K562 (cell line): ENCODE measurements around the gene C5orf24. TPM values are rescaled to one million over a fixed set of nuclear protein-coding genes. Genes with fewer than 3 reads are reported as not detected.

Source experiments
- BRD4 ChIP-seq: fragments of 200-600 bp; sonication (generic); IDR thresholded peaks from 2 replicates; pipeline ENCODE4 v1.6.1; 2017; ENCODE audit warnings: inconsistent platforms
- CBX5 ChIP-seq: IDR thresholded peaks from 2 replicates; pipeline ENCODE4 v1.6.1; 2014; ENCODE audit warnings: low read depth, borderline replicate concordance
- CSDE1 ChIP-seq, 2 experiments: fragments of 450-650 bp; IDR thresholded peaks; 2 replicates each; pipeline ENCODE4 v1.6.1; 2016; ENCODE audit warnings: mild to moderate bottlenecking in 1 of 2
- CTBP1 ChIP-seq: fragments of 450-650 bp; IDR thresholded peaks from 2 replicates; pipeline ENCODE4 v1.6.1; 2016; ENCODE audit warnings: borderline replicate concordance
- ELF4 ChIP-seq: fragments of 450-650 bp; formaldehyde crosslinking; IDR thresholded peaks from 2 replicates; pipeline ENCODE4 v1.4.0; 2022; ENCODE audit warnings: missing genetic modification characterization
- GABPB2 ChIP-seq: fragments of 250-450 bp; sonication (Bioruptor Pico); conservative IDR thresholded peaks from 2 replicates; pipeline ENCODE4 v1.5.1; 2021; ENCODE audit warnings: mild to moderate bottlenecking
- GTF2B ChIP-seq: IDR thresholded peaks from 2 replicates; pipeline ENCODE4 v1.6.1; 2011; ENCODE audit not compliant: insufficient read length; ENCODE audit errors: extremely low read depth
- HSF4 ChIP-seq: fragments of 250-450 bp; sonication (Bioruptor Pico); IDR thresholded peaks from 2 replicates; pipeline ENCODE4 v2.1.2; 2022; ENCODE audit warnings: mild to moderate bottlenecking, moderate library complexity, borderline replicate concordance
- JUN ChIP-seq, 2 experiments: sonication (generic) in 1 of 2; formaldehyde crosslinking in 1 of 2; IDR thresholded peaks; 2 replicates each; pipeline versions ENCODE4 v1.6.1 to v1.8.0; 2012 to 2022; ENCODE audit warnings: borderline replicate concordance in 2 of 2, mild to moderate bottlenecking in 2 of 2, improper control_type of control experiment in 1 of 2, low read depth in 1 of 2, low read length in 1 of 2, missing genetic modification reagents in 1 of 2
- KDM1A ChIP-seq, 2 experiments: fragments of 450-650 bp; IDR thresholded peaks; 2 replicates each; pipeline ENCODE4 v1.6.1; 2016; ENCODE audit warnings: mild to moderate bottlenecking in 2 of 2
- MCM2 ChIP-seq: fragments of 450-650 bp; IDR thresholded peaks from 2 replicates; pipeline ENCODE4 v1.6.1; 2017; ENCODE audit warnings: low read depth, mild to moderate bottlenecking
- NFIC ChIP-seq: fragments of 450-650 bp; IDR thresholded peaks from 2 replicates; pipeline ENCODE4 v1.6.1; 2017; ENCODE audit warnings: mild to moderate bottlenecking, inconsistent platforms
- PCBP1 ChIP-seq: fragments of 200-400 bp; formaldehyde crosslinking; IDR thresholded peaks from 2 replicates; pipeline ENCODE4 v1.6.1; 2018; ENCODE audit warnings: mild to moderate bottlenecking, low read depth, low read length; ENCODE audit not compliant: poor library complexity, severe bottlenecking
- SIN3B ChIP-seq: fragments of 450-650 bp; IDR thresholded peaks from 2 replicates; pipeline ENCODE4 v1.6.1; 2017; ENCODE audit warnings: low read depth, mild to moderate bottlenecking, moderate library complexity
- SIX5 ChIP-seq, 2 experiments: IDR thresholded peaks; 2 replicates each; pipeline ENCODE4 v1.6.1; 2011; ENCODE audit warnings: low read length in 2 of 2, borderline replicate concordance in 1 of 2, low read depth in 1 of 2, mild to moderate bottlenecking in 1 of 2, moderate library complexity in 1 of 2; ENCODE audit not compliant: insufficient read depth in 1 of 2
- SREBF1 ChIP-seq: fragments of 150-350 bp; IDR thresholded peaks from 2 replicates; pipeline ENCODE4 v1.6.1; 2014; ENCODE audit warnings: antibody characterized with exemption, low read depth, low read length, borderline replicate concordance
- STAT5A ChIP-seq: IDR thresholded peaks from 2 replicates; pipeline ENCODE4 v1.6.1; 2012; ENCODE audit warnings: low read length, inconsistent platforms, borderline replicate concordance
- THRA ChIP-seq: fragments of 450-650 bp; IDR thresholded peaks from 2 replicates; pipeline ENCODE4 v1.6.1; 2017; ENCODE audit warnings: mild to moderate bottlenecking, moderate library complexity
- USF1 ChIP-seq: sonication (generic); formaldehyde crosslinking; IDR thresholded peaks from 2 replicates; pipeline ENCODE4 v1.9.0; 2022; ENCODE audit warnings: mild to moderate bottlenecking, missing genetic modification reagents
- XRCC5 ChIP-seq: fragments of 200-400 bp; formaldehyde crosslinking; IDR thresholded peaks from 2 replicates; pipeline ENCODE4 v1.6.1; 2017; ENCODE audit warnings: low read depth, mild to moderate bottlenecking, low read length
- YY1 ChIP-seq, 3 experiments: IDR thresholded peaks; 2 replicates each; pipeline ENCODE4 v1.6.1; 2011; ENCODE audit warnings: low read length in 2 of 3, mild to moderate bottlenecking in 2 of 3, moderate library complexity in 2 of 3, borderline replicate concordance in 1 of 3, control low read depth in 1 of 3, low read depth in 1 of 3; ENCODE audit not compliant: insufficient read depth in 3 of 3, insufficient replicate concordance in 2 of 3, control insufficient read depth in 1 of 3, insufficient read length in 1 of 3; ENCODE audit errors: extremely low read depth in 1 of 3
- ZKSCAN1 ChIP-seq: fragments of 150-350 bp; IDR thresholded peaks from 2 replicates; pipeline ENCODE4 v1.6.1; 2016; ENCODE audit warnings: low read depth, low read length
- ZNF174 ChIP-seq: fragments of 250-450 bp; sonication (Bioruptor Pico); IDR thresholded peaks from 2 replicates; pipeline ENCODE4 v1.4.0; 2020; ENCODE audit warnings: mild to moderate bottlenecking
- ZNF224 ChIP-seq: sonication (generic); formaldehyde crosslinking; IDR thresholded peaks from 2 replicates; pipeline ENCODE4 v1.8.0; 2022; ENCODE audit warnings: mild to moderate bottlenecking, missing genetic modification reagents
- ZNF444 ChIP-seq: fragments of 250-450 bp; sonication (Bioruptor Pico); IDR thresholded peaks from 2 replicates; pipeline ENCODE4 v1.4.0; 2020; ENCODE audit warnings: mild to moderate bottlenecking, moderate library complexity
- ZNF77 ChIP-seq: fragments of 250-450 bp; sonication (Bioruptor Pico); IDR thresholded peaks from 2 replicates; pipeline ENCODE4 v1.5.0; 2020
- polyA plus RNA-seq, 8 experiments: library from polyadenylated mRNA; depleted of rRNA in 4 of 8; stranded (reverse) in 5 of 8; unstranded in 3 of 8; fragments of >200 nt; fragmentation: Nextera tagmentation in 2 of 8; fragmentation: Illumina TruSeq in 1 of 8; extraction: Ambion mirVana in 2 of 8; extraction: Trizol in 1 of 8; gene quantifications; 2 replicates each; pipeline versions ENCODE4 v1.2.1 to v1.2.3, GENCODE V29; 2011 to 2014; ENCODE audit warnings: inconsistent platforms in 1 of 8, missing spikeins in 1 of 8
- total RNA-seq, 7 experiments: library from RNA; depleted of rRNA in 6 of 7; stranded (reverse); fragments of >200 nt in 6 of 7; fragmentation: Illumina TruSeq in 2 of 7; extraction: Trizol in 2 of 7; gene quantifications; 2 replicates each; pipeline versions ENCODE4 v1.2.1 to v1.2.3, GENCODE V29; 2011 to 2021; ENCODE audit warnings: low replicate concordance in 1 of 7

C5orf24 gene
- total and polyA plus RNA-seq, 9 of the 15 experiments (the other 6 are each of a cell fraction or from before 2014, with no cell fraction given), result 8.9 to 38.6 (median 28.4) TPM

- no peak for TF ChIP-seq SREBF1
- no peak; the same call in none of the 2 replicates for TF ChIP-seq ZKSCAN1
- TF ChIP-seq ZNF174 (CRISPR knock-in tag), result no peak
- TF ChIP-seq XRCC5, result peak; percentile 96
- no peak for TF ChIP-seq THRA
- TF ChIP-seq SIN3B, result peak; percentile 88
- TF ChIP-seq CTBP1, result peak; percentile 98
- no peak for TF ChIP-seq USF1 (CRISPR knock-in tag)
- TF ChIP-seq SIX5 (IDR thresholded peaks at IDR 0.05; ENCODE audit: borderline replicate concordance in 1 of 2, insufficient read depth in 1 of 2, low read depth in 1 of 2, low read length in 2 of 2), result no peak
- no peak for TF ChIP-seq ZNF224 (CRISPR knock-in tag)
- TF ChIP-seq JUN (IDR thresholded peaks at IDR 0.05; ENCODE audit: borderline replicate concordance, low read depth, low read length), result peak; percentile 52; the same call in 1 of the 2 replicates
- TF ChIP-seq JUN (CRISPR knock-in tag; IDR thresholded peaks at IDR 0.05; ENCODE audit: borderline replicate concordance), result no peak
- peak; percentile 69 to 94 (median 91) for TF ChIP-seq YY1 (IDR thresholded peaks at IDR 0.05; ENCODE audit: borderline replicate concordance in 1 of 3, control insufficient read depth in 1 of 3, extremely low read depth in 1 of 3, insufficient read depth in 3 of 3, insufficient read length in 1 of 3, insufficient replicate concordance in 2 of 3, low read depth in 1 of 3, low read length in 2 of 3)
- TF ChIP-seq KDM1A (IDR thresholded peaks at IDR 0.05), result peak; percentile 1 to 3; a peak in 1 of 4 replicates
- no peak for TF ChIP-seq ZNF444 (CRISPR knock-in tag)
- no peak for TF ChIP-seq CBX5
- no peak for TF ChIP-seq HSF4
- TF ChIP-seq CSDE1 (IDR thresholded peaks at IDR 0.05), result no peak; a peak in 1 of 4 replicates
- TF ChIP-seq GTF2B, result no peak
- no peak for TF ChIP-seq PCBP1
- TF ChIP-seq BRD4, result no peak; the same call in 1 of the 2 replicates
- TF ChIP-seq ELF4 (CRISPR knock-in tag), result no peak
- TF ChIP-seq STAT5A, result no peak
- no peak for TF ChIP-seq MCM2
- TF ChIP-seq NFIC, result peak; percentile 73
- no peak for TF ChIP-seq GABPB2
- no peak for TF ChIP-seq ZNF77 (CRISPR knock-in tag)
Observed at GRCh38 chr5:134904610-134905245, 59.0 kb downstream of the C5orf24 start, which contains the start of gene PCBD2 (continued).
